SU-DHL-6 (cell line): ENCODE results near the gene WDR7.

ENCODE experiments used
- H2AFZ ChIP-seq: fragments of 200-600 bp; sonication (generic); 2 replicates; pipeline ENCODE4 v1.6.1; 2014; ENCODE audit warnings: low read depth, mild to moderate bottlenecking, moderate library complexity, mixed read lengths, antibody characterized with exemption, low read length; ENCODE audit not compliant: severe bottlenecking
- H3F3A ChIP-seq: fragments of 200-600 bp; shearing (Covaris generic); 2 replicates; pipeline ENCODE4 v1.6.0; 2016; ENCODE audit warnings: antibody characterized with exemption, mild to moderate bottlenecking; ENCODE audit not compliant: insufficient read depth
- H3K27ac ChIP-seq: fragments of 200-600 bp; sonication (generic); 2 replicates; pipeline ENCODE4 v1.5.1; 2016; ENCODE audit warnings: low read depth, mild to moderate bottlenecking, low read length, moderate library complexity, mixed read lengths
- H3K27me3 ChIP-seq: fragments of 200-600 bp; sonication (generic), shearing (Covaris generic); 2 replicates; pipeline ENCODE4 v1.6.0; 2014; ENCODE audit warnings: mild to moderate bottlenecking, low read length
- H3K36me3 ChIP-seq: fragments of 200-600 bp; sonication (generic); 2 replicates; pipeline ENCODE4 v1.6.1; 2014; ENCODE audit warnings: mild to moderate bottlenecking, low read length, mixed read lengths
- H3K4me2 ChIP-seq: fragments of 300-600, 200-600 bp; shearing (Covaris generic), sonication (generic); 2 replicates; pipeline ENCODE4 v1.6.0; 2014; ENCODE audit warnings: low read length, low read depth, mild to moderate bottlenecking; ENCODE audit not compliant: poor library complexity, severe bottlenecking
- H3K4me3 ChIP-seq: fragments of 200-600 bp; sonication (generic); 2 replicates; pipeline ENCODE4 v1.5.1; 2014; ENCODE audit warnings: antibody characterized with exemption, low read length, mild to moderate bottlenecking, mixed read lengths; ENCODE audit not compliant: insufficient read depth, poor library complexity, severe bottlenecking
- H3K79me2 ChIP-seq: fragments of 200-600 bp; sonication (generic); 2 replicates; pipeline ENCODE4 v1.6.1; 2014; ENCODE audit warnings: mild to moderate bottlenecking, low read length, moderate library complexity; ENCODE audit not compliant: insufficient read depth
- H3K9ac ChIP-seq: fragments of 200-600 bp; sonication (generic); 2 replicates; pipeline ENCODE4 v1.7.0; 2014; ENCODE audit warnings: mild to moderate bottlenecking, low read length
- H3K9me2 ChIP-seq: fragments of 200-600 bp; sonication (generic); replicated peaks from 2 replicates; pipeline ENCODE4 v1.6.1; 2014; ENCODE audit warnings: low read length; ENCODE audit not compliant: insufficient read depth
- H3K9me3 ChIP-seq: fragments of 200-600 bp; sonication (generic); 2 replicates; pipeline ENCODE4 v1.6.1; 2014; ENCODE audit warnings: low read length, mixed read lengths; ENCODE audit not compliant: insufficient read depth
- H4K20me1 ChIP-seq: fragments of 200-600 bp; sonication (generic); 2 replicates; pipeline ENCODE4 v1.6.1; 2014; ENCODE audit warnings: low read depth, mild to moderate bottlenecking, antibody characterized with exemption, low read length, moderate library complexity, mixed read lengths
- EZH2phosphoT487 ChIP-seq: fragments of 200-600 bp; sonication (generic), shearing (Covaris generic); conservative IDR thresholded peaks from 2 replicates; pipeline ENCODE4 v1.6.1; 2018; ENCODE audit warnings: mild to moderate bottlenecking, antibody characterized with exemption, low read length, moderate library complexity, mixed read lengths
- TF ChIP-seq, protein P1 (sequence below): fragments of 200-600 bp; sonication (generic); IDR thresholded peaks from one replicate; pipeline ENCODE4 v1.5.1; 2017; ENCODE audit warnings: antibody characterized with exemption, mild to moderate bottlenecking, low read length, moderate library complexity; ENCODE audit not compliant: insufficient read depth, poor library complexity, severe bottlenecking

WDR7 gene

DNA sequence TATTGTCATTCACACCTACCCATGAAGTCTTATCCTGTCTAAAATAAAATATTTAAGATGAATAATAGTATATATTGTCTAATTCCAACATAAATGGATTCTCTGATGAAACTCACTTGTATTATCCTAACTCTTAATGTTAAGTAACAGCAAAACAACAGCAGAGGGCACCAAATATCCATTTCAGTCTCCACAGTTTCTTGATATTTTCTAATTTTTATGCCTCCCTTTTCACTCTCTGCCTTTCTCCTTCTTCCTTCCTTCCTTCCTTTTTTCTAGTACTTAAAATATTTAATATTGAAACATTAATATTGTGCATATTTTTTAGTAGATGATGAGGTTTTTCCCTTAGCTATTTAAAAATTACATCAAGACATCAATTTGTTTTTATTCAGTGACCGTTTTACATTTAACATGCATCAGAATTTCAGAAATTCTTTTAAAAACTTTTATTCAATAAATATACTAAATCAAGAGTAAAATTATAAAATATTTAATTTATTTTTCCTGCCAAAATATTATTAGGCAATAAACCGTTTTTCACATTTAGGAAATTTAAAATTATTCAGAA, 97.6 kb downstream of the WDR7 start:
- no peaks in the 10 kb centered on the region for H4K20me1 ChIP-seq
- TF ChIP-seq, protein P1, sequence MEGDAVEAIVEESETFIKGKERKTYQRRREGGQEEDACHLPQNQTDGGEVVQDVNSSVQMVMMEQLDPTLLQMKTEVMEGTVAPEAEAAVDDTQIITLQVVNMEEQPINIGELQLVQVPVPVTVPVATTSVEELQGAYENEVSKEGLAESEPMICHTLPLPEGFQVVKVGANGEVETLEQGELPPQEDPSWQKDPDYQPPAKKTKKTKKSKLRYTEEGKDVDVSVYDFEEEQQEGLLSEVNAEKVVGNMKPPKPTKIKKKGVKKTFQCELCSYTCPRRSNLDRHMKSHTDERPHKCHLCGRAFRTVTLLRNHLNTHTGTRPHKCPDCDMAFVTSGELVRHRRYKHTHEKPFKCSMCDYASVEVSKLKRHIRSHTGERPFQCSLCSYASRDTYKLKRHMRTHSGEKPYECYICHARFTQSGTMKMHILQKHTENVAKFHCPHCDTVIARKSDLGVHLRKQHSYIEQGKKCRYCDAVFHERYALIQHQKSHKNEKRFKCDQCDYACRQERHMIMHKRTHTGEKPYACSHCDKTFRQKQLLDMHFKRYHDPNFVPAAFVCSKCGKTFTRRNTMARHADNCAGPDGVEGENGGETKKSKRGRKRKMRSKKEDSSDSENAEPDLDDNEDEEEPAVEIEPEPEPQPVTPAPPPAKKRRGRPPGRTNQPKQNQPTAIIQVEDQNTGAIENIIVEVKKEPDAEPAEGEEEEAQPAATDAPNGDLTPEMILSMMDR = peak; percentile 52
- no peak for TF ChIP-seq EZH2phosphoT487
- no peaks in the 10 kb centered on the region for H3K79me2 ChIP-seq
- H3K9me2 ChIP-seq = no peaks in the 10 kb centered on the region
- no peaks in the 10 kb centered on the region for H3K9me3 ChIP-seq
- H2AFZ ChIP-seq = no peak overlapping the region
- H3F3A ChIP-seq = no peaks in the 10 kb centered on the region
- no peaks in the 10 kb centered on the region for H3K36me3 ChIP-seq
- no peak overlapping the region for H3K9ac ChIP-seq
- no peaks in the 10 kb centered on the region for H3K27me3 ChIP-seq
- H3K4me3 ChIP-seq = no peak overlapping the region
- H3K27ac ChIP-seq = no peak overlapping the region
- no peak overlapping the region for H3K4me2 ChIP-seq

DNA sequence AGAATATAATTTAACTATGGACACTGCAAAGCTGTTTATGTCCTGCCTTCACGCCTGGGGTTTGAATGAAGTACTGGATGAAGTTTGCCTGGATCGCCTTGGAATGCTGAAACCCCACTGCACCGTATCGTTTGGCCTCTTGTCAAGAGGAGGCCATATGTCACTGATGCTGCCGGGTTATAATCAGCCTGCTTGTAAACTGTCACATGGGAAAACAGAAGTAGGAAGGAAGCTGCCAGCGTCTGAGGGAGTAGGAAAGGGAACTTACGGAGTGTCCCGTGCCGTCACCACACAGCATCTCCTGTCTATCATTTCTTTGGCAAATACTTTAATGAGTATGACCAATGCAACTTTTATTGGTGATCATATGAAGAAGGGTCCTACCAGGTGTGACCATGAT, 105.8 kb downstream of the WDR7 start:
- Histone ChIP-seq H4K20me1 (no peaks in the 10 kb centered on the region), H3K9ac (no peak overlapping the region), H3K9me3 (no peaks in the 10 kb centered on the region), H3K9me2 (no peaks in the 10 kb centered on the region), H3K79me2 (no peaks in the 10 kb centered on the region), H3K27ac (no peak overlapping the region), H3K4me3 (no peak overlapping the region), H2AFZ (no peak overlapping the region), H3K36me3 (peaks cover 6% of the 10 kb centered on the region; the same call in 1 of the 2 replicates), H3F3A (no peaks in the 10 kb centered on the region), H3K27me3 (no peaks in the 10 kb centered on the region), H3K4me2 (no peak overlapping the region)
- TF ChIP-seq EZH2phosphoT487 = no peak
- TF ChIP-seq, protein P1 = no peak

DNA sequence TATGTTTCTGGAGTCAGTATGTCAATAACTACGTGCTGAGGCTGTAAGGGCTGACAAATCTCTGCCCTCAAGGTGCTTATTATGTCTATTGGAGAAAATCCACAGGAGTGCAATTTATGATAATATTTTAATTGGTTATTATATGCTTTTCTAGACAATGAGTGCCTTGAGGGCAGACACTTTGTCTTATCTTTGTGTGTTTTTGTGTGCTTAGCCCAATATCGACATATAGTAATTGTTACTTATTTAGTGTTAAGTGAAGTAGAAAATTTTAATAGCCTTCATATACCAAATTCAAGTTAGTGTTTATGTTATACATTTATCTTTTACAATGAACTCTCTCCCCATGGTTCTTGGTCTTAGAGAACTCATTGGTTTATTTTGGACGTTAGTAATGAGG, 118.9 kb downstream of the WDR7 start:
- no peak overlapping the region for H3K27ac ChIP-seq
- no peaks in the 10 kb centered on the region for H4K20me1 ChIP-seq
- no peaks in the 10 kb centered on the region for H3K9me2 ChIP-seq
- no peak overlapping the region for H2AFZ ChIP-seq
- no peaks in the 10 kb centered on the region for H3K27me3 ChIP-seq
- H3F3A ChIP-seq = no peaks in the 10 kb centered on the region
- H3K4me2 ChIP-seq = no peak overlapping the region
- no peak for TF ChIP-seq EZH2phosphoT487
- TF ChIP-seq, protein P1 = no peak
- no peaks in the 10 kb centered on the region for H3K9me3 ChIP-seq
- no peaks in the 10 kb centered on the region for H3K36me3 ChIP-seq
- H3K79me2 ChIP-seq = no peaks in the 10 kb centered on the region
- H3K4me3 ChIP-seq = no peak overlapping the region
- no peak overlapping the region for H3K9ac ChIP-seq
